Astrocyte of the spinal cord (primary cell): Measurements from ENCODE around the gene SIL1.
A peak's percentile ranks its signal among the peaks of the same experiment; 100 is the strongest.

Experiments used
- DNase-seq: peaks from one replicate; pipeline ENCODE4 v3.0.0; 2011; ENCODE audit warnings: low read depth, low spot score
- H3K4me3 ChIP-seq: 2 replicates; pipeline ENCODE4 v1.5.1; 2011; ENCODE audit warnings: low read depth, mild to moderate bottlenecking, low read length, moderate library complexity
- CTCF ChIP-seq: IDR thresholded peaks from 2 replicates; pipeline ENCODE4 v1.5.1; 2012; ENCODE audit warnings: low read depth, mild to moderate bottlenecking, low read length, inconsistent platforms
- in situ Hi-C: cut with HindIII; loops from 2 replicates; pipeline ENCODE4 v1.10.0; 2017; ENCODE audit warnings: low sequenced_read_pairs

The SIL1 gene

GRCh38 chr5:138913773-138914172 is 284.4 kb downstream of the SIL1 start:
- no peak for TF ChIP-seq CTCF
- no peak for DNase-seq
- in situ Hi-C loops, result no loop called here
- no peak overlapping the region for H3K4me3 ChIP-seq

- no peak overlapping the region for H3K4me3 ChIP-seq
- no peak for TF ChIP-seq CTCF
- in situ Hi-C loops, result no loop called here
- DNase-seq, result no peak
These were observed 286.1 kb downstream of the SIL1 start for GRCh38 chr5:138912093-138912492.

- in situ Hi-C loops, result no loop called here
- peak; percentile 66 for DNase-seq
- no peak for TF ChIP-seq CTCF
- H3K4me3 ChIP-seq, result no peak overlapping the region
These were observed 286.7 kb downstream of the SIL1 start for GRCh38 chr5:138911441-138911840.

- in situ Hi-C loops, result no loop called here
- no peak for DNase-seq
- no peak for TF ChIP-seq CTCF
- H3K4me3 ChIP-seq, result no peak overlapping the region
These were observed 287.5 kb downstream of the SIL1 start for GRCh38 chr5:138910546-138911185.

- in situ Hi-C loops, result no loop called here
- TF ChIP-seq CTCF, result no peak
- no peak overlapping the region for H3K4me3 ChIP-seq
- no peak for DNase-seq
These were observed 288.4 kb downstream of the SIL1 start for GRCh38 chr5:138909734-138910133.

GRCh38 chr5:138905541-138905940 is 292.6 kb downstream of the SIL1 start:
- DNase-seq, result peak; percentile 54
- no peak for TF ChIP-seq CTCF
- in situ Hi-C loops, result no loop called here

More at GRCh38 chr5:138905541-138905940, 292.6 kb downstream of the SIL1 start:
- H3K4me3 ChIP-seq, result no peak overlapping the region
